IMR-90 (cell line): ENCODE results near the gene POLR1A.

Experiments used
- BHLHE40 ChIP-seq: fragments of 150-350 bp; IDR thresholded peaks from 2 replicates; pipeline ENCODE4 v1.6.1; 2016; ENCODE audit warnings: mild to moderate bottlenecking, low read depth, low read length
- CEBPB ChIP-seq: IDR thresholded peaks from 2 replicates; pipeline ENCODE4 v1.6.1; 2012; ENCODE audit warnings: low read depth, low read length, improper control_type of control experiment
- ELK1 ChIP-seq: fragments of 150-350 bp; IDR thresholded peaks from 2 replicates; pipeline ENCODE4 v1.6.1; 2016; ENCODE audit warnings: low read depth, mild to moderate bottlenecking, low read length, moderate library complexity, borderline replicate concordance
- FOS ChIP-seq: fragments of 150-350 bp; IDR thresholded peaks from 2 replicates; pipeline ENCODE4 v1.6.1; 2016; ENCODE audit warnings: low read depth, low read length
- MXI1 ChIP-seq: IDR thresholded peaks from 2 replicates; pipeline ENCODE4 v1.6.1; 2012; ENCODE audit warnings: low read depth, mild to moderate bottlenecking, low read length, moderate library complexity, borderline replicate concordance
- NFE2L2 ChIP-seq: fragments of 150-350 bp; IDR thresholded peaks from 2 replicates; pipeline ENCODE4 v1.6.1; 2016; ENCODE audit warnings: low read depth, mild to moderate bottlenecking, low read length
- POLR2A ChIP-seq: IDR thresholded peaks from 2 replicates; pipeline ENCODE4 v1.6.1; 2012; ENCODE audit warnings: mild to moderate bottlenecking, low read depth, low read length
- RAD21 ChIP-seq: IDR thresholded peaks from 2 replicates; pipeline ENCODE4 v1.6.1; 2012; ENCODE audit warnings: low read length, improper control_type of control experiment
- RCOR1 ChIP-seq: IDR thresholded peaks from 2 replicates; pipeline ENCODE4 v1.6.1; 2012; ENCODE audit warnings: mild to moderate bottlenecking, low read length, improper control_type of control experiment; ENCODE audit not compliant: insufficient replicate concordance
- RFX5 ChIP-seq: IDR thresholded peaks from 2 replicates; pipeline ENCODE4 v1.8.0; 2012; ENCODE audit warnings: low read depth, mild to moderate bottlenecking, low read length, moderate library complexity
- SMC3 ChIP-seq: fragments of 150-350 bp; IDR thresholded peaks from 2 replicates; pipeline ENCODE4 v1.6.1; 2016; ENCODE audit warnings: low read depth, mild to moderate bottlenecking, antibody characterized with exemption, low read length, moderate library complexity
- TF ChIP-seq, protein P1 (sequence below): fragments of 150-350 bp; IDR thresholded peaks from 2 replicates; pipeline ENCODE4 v1.6.1; 2017; ENCODE audit warnings: mild to moderate bottlenecking, antibody characterized with exemption, low read length, low read depth
- TF ChIP-seq, protein P2 (sequence below): conservative IDR thresholded peaks from 2 replicates; pipeline ENCODE4 v1.5.1; 2012; ENCODE audit warnings: mild to moderate bottlenecking, low read depth, low read length, improper control_type of control experiment

DNA sequence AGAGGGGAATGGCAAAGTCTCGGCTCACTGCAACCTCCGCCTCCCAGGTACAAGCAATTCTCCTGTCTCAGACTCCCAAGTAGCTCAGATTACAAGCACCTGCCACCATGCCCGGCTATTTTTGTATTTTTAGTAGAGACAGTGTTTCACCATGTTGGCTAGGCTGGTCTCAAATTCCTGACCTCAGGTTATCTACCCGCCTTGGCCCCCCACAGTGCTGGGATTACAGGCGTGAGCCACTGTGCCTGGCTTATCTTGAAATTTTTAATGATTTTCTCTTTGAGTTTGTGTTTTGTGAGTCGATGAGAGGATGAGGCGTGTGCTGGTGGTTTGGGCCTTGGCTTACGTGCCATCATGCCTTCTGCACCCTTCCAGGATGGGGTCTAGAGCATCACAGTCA, 115.6 kb downstream of the POLR1A start:
- TF ChIP-seq RCOR1 (no peak), CEBPB (no peak), POLR2A (no peak), NFE2L2 (no peak), BHLHE40 (no peak), FOS (no peak), RAD21 (no peak), ELK1 (no peak), RFX5 (no peak), SMC3 (no peak), MXI1 (no peak)
- TF ChIP-seq, protein P1, sequence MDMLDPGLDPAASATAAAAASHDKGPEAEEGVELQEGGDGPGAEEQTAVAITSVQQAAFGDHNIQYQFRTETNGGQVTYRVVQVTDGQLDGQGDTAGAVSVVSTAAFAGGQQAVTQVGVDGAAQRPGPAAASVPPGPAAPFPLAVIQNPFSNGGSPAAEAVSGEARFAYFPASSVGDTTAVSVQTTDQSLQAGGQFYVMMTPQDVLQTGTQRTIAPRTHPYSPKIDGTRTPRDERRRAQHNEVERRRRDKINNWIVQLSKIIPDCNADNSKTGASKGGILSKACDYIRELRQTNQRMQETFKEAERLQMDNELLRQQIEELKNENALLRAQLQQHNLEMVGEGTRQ: no peak
- TF ChIP-seq, protein P2, sequence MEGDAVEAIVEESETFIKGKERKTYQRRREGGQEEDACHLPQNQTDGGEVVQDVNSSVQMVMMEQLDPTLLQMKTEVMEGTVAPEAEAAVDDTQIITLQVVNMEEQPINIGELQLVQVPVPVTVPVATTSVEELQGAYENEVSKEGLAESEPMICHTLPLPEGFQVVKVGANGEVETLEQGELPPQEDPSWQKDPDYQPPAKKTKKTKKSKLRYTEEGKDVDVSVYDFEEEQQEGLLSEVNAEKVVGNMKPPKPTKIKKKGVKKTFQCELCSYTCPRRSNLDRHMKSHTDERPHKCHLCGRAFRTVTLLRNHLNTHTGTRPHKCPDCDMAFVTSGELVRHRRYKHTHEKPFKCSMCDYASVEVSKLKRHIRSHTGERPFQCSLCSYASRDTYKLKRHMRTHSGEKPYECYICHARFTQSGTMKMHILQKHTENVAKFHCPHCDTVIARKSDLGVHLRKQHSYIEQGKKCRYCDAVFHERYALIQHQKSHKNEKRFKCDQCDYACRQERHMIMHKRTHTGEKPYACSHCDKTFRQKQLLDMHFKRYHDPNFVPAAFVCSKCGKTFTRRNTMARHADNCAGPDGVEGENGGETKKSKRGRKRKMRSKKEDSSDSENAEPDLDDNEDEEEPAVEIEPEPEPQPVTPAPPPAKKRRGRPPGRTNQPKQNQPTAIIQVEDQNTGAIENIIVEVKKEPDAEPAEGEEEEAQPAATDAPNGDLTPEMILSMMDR: no peak
